Hypothalamus (tissue), 51 donors: ENCODE results near the gene ADCY3.
A peak's percentile ranks its signal among the peaks of the same experiment; 100 is the strongest.

ENCODE experiments used
- DNase-seq, 51 donors: peaks; one replicate each; lab custom pipeline; 2025; lab: John Stamatoyannopoulos, UW

Gene ADCY3

GRCh38 chr2:24920098-24920808, at the start of gene ADCY3:
ADCY3 (minus strand) TSS chr2:24920237; CDS start chr2:24918987, 1,250 bp downstream.
- DNase-seq = peak in 32 of 51 donors; percentile 15 to 79 (median 47)

- no peak for DNase-seq
Measured at GRCh38 chr2:24969784-24970183, 49.7 kb upstream of the ADCY3 start.

- no peak for DNase-seq
Measured at GRCh38 chr2:24961903-24962302, 41.9 kb upstream of the ADCY3 start.

GRCh38 chr2:24959761-24960160, 39.7 kb upstream of the ADCY3 start:
- no peak for DNase-seq

- no peak for DNase-seq
Measured at GRCh38 chr2:24958411-24958935, 38.4 kb upstream of the ADCY3 start.

- no peak for DNase-seq
Measured at GRCh38 chr2:24957976-24958375, 37.9 kb upstream of the ADCY3 start.

GRCh38 chr2:24957221-24957620, 37.2 kb upstream of the ADCY3 start:
- no peak for DNase-seq

- no peak for DNase-seq
Measured at GRCh38 chr2:24955921-24956320, 35.9 kb upstream of the ADCY3 start.

GRCh38 chr2:24955232-24955631, 35.2 kb upstream of the ADCY3 start:
- no peak for DNase-seq

- DNase-seq = no peak
Measured at GRCh38 chr2:24950102-24950501, 30.1 kb upstream of the ADCY3 start.

- no peak for DNase-seq
Measured at GRCh38 chr2:24948506-24948905, 28.5 kb upstream of the ADCY3 start.

GRCh38 chr2:24947561-24948157, 27.6 kb upstream of the ADCY3 start:
- DNase-seq = no peak

- no peak for DNase-seq
Measured at GRCh38 chr2:24945907-24946306, 25.9 kb upstream of the ADCY3 start.

GRCh38 chr2:24943427-24944053, 23.5 kb upstream of the ADCY3 start:
- DNase-seq = no peak

GRCh38 chr2:24939353-24939752, 19.3 kb upstream of the ADCY3 start:
- DNase-seq = no peak

- no peak for DNase-seq
Measured at GRCh38 chr2:24937236-24937635, 17.2 kb upstream of the ADCY3 start.

GRCh38 chr2:24935145-24935544, 15.1 kb upstream of the ADCY3 start:
- DNase-seq = no peak

GRCh38 chr2:24932715-24933114, 12.7 kb upstream of the ADCY3 start:
- no peak for DNase-seq

- peak in 2 of 51 donors; percentile 37 to 55 for DNase-seq
Measured at GRCh38 chr2:24930768-24931167, 10.7 kb upstream of the ADCY3 start.

- DNase-seq = no peak
Measured at GRCh38 chr2:24929230-24929629, 9.2 kb upstream of the ADCY3 start.

- no peak for DNase-seq
Measured at GRCh38 chr2:24928036-24928435, 8.0 kb upstream of the ADCY3 start.
